ENCODE results near the gene MLXIP.

Gene MLXIP

GRCh38 chr12:122183588-122183940 lies 105.0 kb downstream of the MLXIP start:
- DNase-seq: no peak
- no peaks in the 10 kb centered on the region for H3K36me3 ChIP-seq (ENCODE audit: control insufficient read depth, insufficient read depth, low read length)
- H3K27ac ChIP-seq (ENCODE audit: insufficient read depth, low read length, poor library complexity, severe bottlenecking): no peak overlapping the region
- peaks cover 6% of the 10 kb centered on the region for H3K4me1 ChIP-seq (ENCODE audit: control insufficient read depth, insufficient read depth, low read length, poor library complexity, severe bottlenecking)
- no peaks in the 10 kb centered on the region for H3K9me3 ChIP-seq (ENCODE audit: control insufficient read depth, low read length)
- H3K27me3 ChIP-seq (replicated peaks; ENCODE audit: control insufficient read depth, insufficient read depth, low read length, poor library complexity, severe bottlenecking): peaks cover 4% of the 10 kb centered on the region
- peak overlapping the region; percentile 52 for H3K4me3 ChIP-seq (ENCODE audit: insufficient read depth, low read depth, low read length, poor library complexity, severe bottlenecking)

- H3K4me3 ChIP-seq (ENCODE audit: insufficient read depth, low read depth, low read length, poor library complexity, severe bottlenecking): no peak overlapping the region
- no peaks in the 10 kb centered on the region for H3K9me3 ChIP-seq (ENCODE audit: control insufficient read depth, low read length)
- H3K4me1 ChIP-seq (ENCODE audit: control insufficient read depth, insufficient read depth, low read length, poor library complexity, severe bottlenecking): peaks cover 6% of the 10 kb centered on the region
- H3K27me3 ChIP-seq (replicated peaks; ENCODE audit: control insufficient read depth, insufficient read depth, low read length, poor library complexity, severe bottlenecking): peaks cover 4% of the 10 kb centered on the region
- DNase-seq: no peak
- no peak overlapping the region for H3K27ac ChIP-seq (ENCODE audit: insufficient read depth, low read length, poor library complexity, severe bottlenecking)
- H3K36me3 ChIP-seq (ENCODE audit: control insufficient read depth, insufficient read depth, low read length): no peaks in the 10 kb centered on the region
Observed at GRCh38 chr12:122184517-122184916, 106.0 kb downstream of the MLXIP start.

GRCh38 chr12:122185079-122185478 lies 106.5 kb downstream of the MLXIP start:
- H3K9me3 ChIP-seq (ENCODE audit: control insufficient read depth, low read length): no peaks in the 10 kb centered on the region
- no peak for DNase-seq
- H3K27me3 ChIP-seq (replicated peaks; ENCODE audit: control insufficient read depth, insufficient read depth, low read length, poor library complexity, severe bottlenecking): peaks cover 4% of the 10 kb centered on the region
- no peaks in the 10 kb centered on the region for H3K36me3 ChIP-seq (ENCODE audit: control insufficient read depth, insufficient read depth, low read length)
- H3K27ac ChIP-seq (ENCODE audit: insufficient read depth, low read length, poor library complexity, severe bottlenecking): no peak overlapping the region
- H3K4me1 ChIP-seq (ENCODE audit: control insufficient read depth, insufficient read depth, low read length, poor library complexity, severe bottlenecking): peaks cover 6% of the 10 kb centered on the region
- H3K4me3 ChIP-seq (ENCODE audit: insufficient read depth, low read depth, low read length, poor library complexity, severe bottlenecking): no peak overlapping the region

GRCh38 chr12:122185494-122186082 lies 107.0 kb downstream of the MLXIP start:
- H3K27ac ChIP-seq (ENCODE audit: insufficient read depth, low read length, poor library complexity, severe bottlenecking): no peak overlapping the region

GRCh38 chr12:122187466-122187865 lies 108.9 kb downstream of the MLXIP start:
- Histone ChIP-seq H3K9me3 (ENCODE audit: control insufficient read depth, low read length) (no peaks in the 10 kb centered on the region), H3K27me3 (replicated peaks; ENCODE audit: control insufficient read depth, insufficient read depth, low read length, poor library complexity, severe bottlenecking) (peaks cover 4% of the 10 kb centered on the region)
- no peak for DNase-seq

More at GRCh38 chr12:122185494-122186082, 107.0 kb downstream of the MLXIP start:
- no peaks in the 10 kb centered on the region for H3K36me3 ChIP-seq (ENCODE audit: control insufficient read depth, insufficient read depth, low read length)
- H3K27me3 ChIP-seq (replicated peaks; ENCODE audit: control insufficient read depth, insufficient read depth, low read length, poor library complexity, severe bottlenecking): peaks cover 4% of the 10 kb centered on the region
- DNase-seq: no peak
- no peak overlapping the region for H3K4me3 ChIP-seq (ENCODE audit: insufficient read depth, low read depth, low read length, poor library complexity, severe bottlenecking)
- peaks cover 6% of the 10 kb centered on the region for H3K4me1 ChIP-seq (ENCODE audit: control insufficient read depth, insufficient read depth, low read length, poor library complexity, severe bottlenecking)
- H3K9me3 ChIP-seq (ENCODE audit: control insufficient read depth, low read length): no peaks in the 10 kb centered on the region

GRCh38 chr12:122189626-122190475 lies 111.3 kb downstream of the MLXIP start:
- Histone ChIP-seq H3K27me3 (replicated peaks; ENCODE audit: control insufficient read depth, insufficient read depth, low read length, poor library complexity, severe bottlenecking) (no peaks in the 10 kb centered on the region), H3K36me3 (ENCODE audit: control insufficient read depth, insufficient read depth, low read length) (no peaks in the 10 kb centered on the region), H3K27ac (ENCODE audit: insufficient read depth, low read length, poor library complexity, severe bottlenecking) (no peak overlapping the region), H3K4me1 (ENCODE audit: control insufficient read depth, insufficient read depth, low read length, poor library complexity, severe bottlenecking) (no peaks in the 10 kb centered on the region), H3K4me3 (ENCODE audit: insufficient read depth, low read depth, low read length, poor library complexity, severe bottlenecking) (no peak overlapping the region), H3K9me3 (ENCODE audit: control insufficient read depth, low read length) (no peaks in the 10 kb centered on the region)
- no peak for DNase-seq

More at GRCh38 chr12:122187466-122187865, 108.9 kb downstream of the MLXIP start:
- Histone ChIP-seq H3K4me3 (ENCODE audit: insufficient read depth, low read depth, low read length, poor library complexity, severe bottlenecking) (no peak overlapping the region), H3K36me3 (ENCODE audit: control insufficient read depth, insufficient read depth, low read length) (no peaks in the 10 kb centered on the region), H3K4me1 (ENCODE audit: control insufficient read depth, insufficient read depth, low read length, poor library complexity, severe bottlenecking) (peaks cover 6% of the 10 kb centered on the region), H3K27ac (ENCODE audit: insufficient read depth, low read length, poor library complexity, severe bottlenecking) (no peak overlapping the region)

- peak in 1 of 3 donors; percentile 34 for DNase-seq
- no peak overlapping the region for H3K4me3 ChIP-seq (ENCODE audit: insufficient read depth, low read depth, low read length, poor library complexity, severe bottlenecking)
- no peaks in the 10 kb centered on the region for H3K9me3 ChIP-seq (ENCODE audit: control insufficient read depth, low read length)
- no peaks in the 10 kb centered on the region for H3K36me3 ChIP-seq (ENCODE audit: control insufficient read depth, insufficient read depth, low read length)
- no peaks in the 10 kb centered on the region for H3K4me1 ChIP-seq (ENCODE audit: control insufficient read depth, insufficient read depth, low read length, poor library complexity, severe bottlenecking)
- H3K27me3 ChIP-seq (replicated peaks; ENCODE audit: control insufficient read depth, insufficient read depth, low read length, poor library complexity, severe bottlenecking): no peaks in the 10 kb centered on the region
- no peak overlapping the region for H3K27ac ChIP-seq (ENCODE audit: insufficient read depth, low read length, poor library complexity, severe bottlenecking)
Observed at GRCh38 chr12:122190842-122191668, 112.5 kb downstream of the MLXIP start.

- H3K27ac ChIP-seq (ENCODE audit: insufficient read depth, low read length, poor library complexity, severe bottlenecking): no peak overlapping the region
- no peaks in the 10 kb centered on the region for H3K27me3 ChIP-seq (replicated peaks; ENCODE audit: control insufficient read depth, insufficient read depth, low read length, poor library complexity, severe bottlenecking)
- H3K4me1 ChIP-seq (ENCODE audit: control insufficient read depth, insufficient read depth, low read length, poor library complexity, severe bottlenecking): no peaks in the 10 kb centered on the region
- no peaks in the 10 kb centered on the region for H3K9me3 ChIP-seq (ENCODE audit: control insufficient read depth, low read length)
- no peak for DNase-seq
- no peak overlapping the region for H3K4me3 ChIP-seq (ENCODE audit: insufficient read depth, low read depth, low read length, poor library complexity, severe bottlenecking)
- H3K36me3 ChIP-seq (ENCODE audit: control insufficient read depth, insufficient read depth, low read length): no peaks in the 10 kb centered on the region
Observed at GRCh38 chr12:122192441-122192840, 113.9 kb downstream of the MLXIP start.

- no peaks in the 10 kb centered on the region for H3K9me3 ChIP-seq (ENCODE audit: control insufficient read depth, low read length)
- no peaks in the 10 kb centered on the region for H3K36me3 ChIP-seq (ENCODE audit: control insufficient read depth, insufficient read depth, low read length)
- no peaks in the 10 kb centered on the region for H3K4me1 ChIP-seq (ENCODE audit: control insufficient read depth, insufficient read depth, low read length, poor library complexity, severe bottlenecking)
- no peak overlapping the region for H3K27ac ChIP-seq (ENCODE audit: insufficient read depth, low read length, poor library complexity, severe bottlenecking)
- no peaks in the 10 kb centered on the region for H3K27me3 ChIP-seq (replicated peaks; ENCODE audit: control insufficient read depth, insufficient read depth, low read length, poor library complexity, severe bottlenecking)
- H3K4me3 ChIP-seq (ENCODE audit: insufficient read depth, low read depth, low read length, poor library complexity, severe bottlenecking): no peak overlapping the region
- DNase-seq: no peak
Observed at GRCh38 chr12:122194804-122195203, 116.2 kb downstream of the MLXIP start.
